ENCODE results near the gene A2M. TPM values are rescaled to one million over a fixed set of nuclear protein-coding genes. Genes with fewer than 3 reads are reported as not detected.

Gene A2M
- total and polyA plus RNA-seq, 2 of the 13 experiments (the other 11 are each of a cell fraction or from before 2014, with no cell fraction given) = 2,807 to 6,551 TPM

DNA sequence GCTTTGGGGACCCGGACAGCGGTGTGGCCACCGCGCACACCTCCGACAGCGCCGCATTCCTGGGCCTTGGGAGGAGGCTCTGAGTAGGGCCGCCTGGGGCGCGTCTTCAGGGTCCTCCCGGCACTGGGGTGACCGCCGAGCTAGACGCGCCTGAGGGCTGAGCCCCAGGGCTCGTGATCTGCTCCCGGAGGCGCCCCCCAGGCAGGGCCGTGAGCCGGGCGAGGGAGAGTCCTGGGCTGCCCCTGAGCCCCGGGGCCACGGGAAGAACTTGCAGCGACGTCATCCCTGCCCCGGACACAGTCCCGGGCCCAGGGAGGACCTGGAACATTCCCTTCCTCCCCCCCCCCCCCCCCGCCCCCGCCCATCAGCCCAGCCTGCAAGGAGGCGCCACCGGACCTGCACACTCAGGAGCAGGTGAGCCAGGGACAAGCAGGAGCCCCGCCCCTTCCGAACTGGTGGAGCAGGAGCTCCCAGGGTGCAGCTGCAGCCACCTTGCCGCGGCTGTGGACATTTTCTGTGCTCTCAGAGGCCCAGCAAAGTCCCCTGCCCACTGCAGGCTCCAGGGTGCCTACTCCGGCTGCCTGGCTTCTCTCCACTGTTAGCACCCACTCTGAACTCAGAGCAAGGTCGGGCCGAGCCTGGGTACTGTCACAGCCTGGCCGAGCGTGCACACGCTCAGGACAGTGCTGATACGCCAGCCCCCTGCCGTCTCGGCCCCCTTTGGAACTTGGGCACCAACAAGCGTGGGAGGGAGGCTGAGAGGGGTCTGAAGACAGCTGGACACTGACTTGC, 50.7 kb downstream of the A2M start (continued):
- TF ChIP-seq, protein P1, sequence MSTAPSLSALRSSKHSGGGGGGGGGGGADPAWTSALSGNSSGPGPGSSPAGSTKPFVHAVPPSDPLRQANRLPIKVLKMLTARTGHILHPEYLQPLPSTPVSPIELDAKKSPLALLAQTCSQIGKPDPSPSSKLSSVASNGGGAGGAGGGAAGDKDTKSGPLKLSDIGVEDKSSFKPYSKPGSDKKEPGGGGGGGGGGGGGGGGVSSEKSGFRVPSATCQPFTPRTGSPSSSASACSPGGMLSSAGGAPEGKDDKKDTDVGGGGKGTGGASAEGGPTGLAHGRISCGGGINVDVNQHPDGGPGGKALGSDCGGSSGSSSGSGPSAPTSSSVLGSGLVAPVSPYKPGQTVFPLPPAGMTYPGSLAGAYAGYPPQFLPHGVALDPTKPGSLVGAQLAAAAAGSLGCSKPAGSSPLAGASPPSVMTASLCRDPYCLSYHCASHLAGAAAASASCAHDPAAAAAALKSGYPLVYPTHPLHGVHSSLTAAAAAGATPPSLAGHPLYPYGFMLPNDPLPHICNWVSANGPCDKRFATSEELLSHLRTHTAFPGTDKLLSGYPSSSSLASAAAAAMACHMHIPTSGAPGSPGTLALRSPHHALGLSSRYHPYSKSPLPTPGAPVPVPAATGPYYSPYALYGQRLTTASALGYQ (CRISPR knock-in tag; IDR thresholded peaks at IDR 0.05) = 0 out of 2 replicates have a peak, but pooled peaks have one; percentile 24
- TF ChIP-seq, protein P2, sequence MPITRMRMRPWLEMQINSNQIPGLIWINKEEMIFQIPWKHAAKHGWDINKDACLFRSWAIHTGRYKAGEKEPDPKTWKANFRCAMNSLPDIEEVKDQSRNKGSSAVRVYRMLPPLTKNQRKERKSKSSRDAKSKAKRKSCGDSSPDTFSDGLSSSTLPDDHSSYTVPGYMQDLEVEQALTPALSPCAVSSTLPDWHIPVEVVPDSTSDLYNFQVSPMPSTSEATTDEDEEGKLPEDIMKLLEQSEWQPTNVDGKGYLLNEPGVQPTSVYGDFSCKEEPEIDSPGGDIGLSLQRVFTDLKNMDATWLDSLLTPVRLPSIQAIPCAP (CRISPR knock-in tag; IDR thresholded peaks at IDR 0.05; ENCODE audit: low read depth) = no peak
- no peak for TF ChIP-seq ZFP62 (CRISPR knock-in tag; IDR thresholded peaks at IDR 0.05)
- no peak; the same call in 1 of the 2 replicates for TF ChIP-seq ZSCAN21 (CRISPR knock-in tag; IDR thresholded peaks at IDR 0.05; ENCODE audit: borderline replicate concordance)
- no peak for TF ChIP-seq GFI1 (CRISPR knock-in tag; IDR thresholded peaks at IDR 0.05; ENCODE audit: borderline replicate concordance)
- no peak; the same call in 1 of the 2 replicates for TF ChIP-seq FOXK1 (CRISPR knock-in tag; IDR thresholded peaks at IDR 0.05; ENCODE audit: borderline replicate concordance, low read depth)
- TF ChIP-seq, protein P3, sequence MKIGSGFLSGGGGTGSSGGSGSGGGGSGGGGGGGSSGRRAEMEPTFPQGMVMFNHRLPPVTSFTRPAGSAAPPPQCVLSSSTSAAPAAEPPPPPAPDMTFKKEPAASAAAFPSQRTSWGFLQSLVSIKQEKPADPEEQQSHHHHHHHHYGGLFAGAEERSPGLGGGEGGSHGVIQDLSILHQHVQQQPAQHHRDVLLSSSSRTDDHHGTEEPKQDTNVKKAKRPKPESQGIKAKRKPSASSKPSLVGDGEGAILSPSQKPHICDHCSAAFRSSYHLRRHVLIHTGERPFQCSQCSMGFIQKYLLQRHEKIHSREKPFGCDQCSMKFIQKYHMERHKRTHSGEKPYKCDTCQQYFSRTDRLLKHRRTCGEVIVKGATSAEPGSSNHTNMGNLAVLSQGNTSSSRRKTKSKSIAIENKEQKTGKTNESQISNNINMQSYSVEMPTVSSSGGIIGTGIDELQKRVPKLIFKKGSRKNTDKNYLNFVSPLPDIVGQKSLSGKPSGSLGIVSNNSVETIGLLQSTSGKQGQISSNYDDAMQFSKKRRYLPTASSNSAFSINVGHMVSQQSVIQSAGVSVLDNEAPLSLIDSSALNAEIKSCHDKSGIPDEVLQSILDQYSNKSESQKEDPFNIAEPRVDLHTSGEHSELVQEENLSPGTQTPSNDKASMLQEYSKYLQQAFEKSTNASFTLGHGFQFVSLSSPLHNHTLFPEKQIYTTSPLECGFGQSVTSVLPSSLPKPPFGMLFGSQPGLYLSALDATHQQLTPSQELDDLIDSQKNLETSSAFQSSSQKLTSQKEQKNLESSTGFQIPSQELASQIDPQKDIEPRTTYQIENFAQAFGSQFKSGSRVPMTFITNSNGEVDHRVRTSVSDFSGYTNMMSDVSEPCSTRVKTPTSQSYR (CRISPR knock-in tag; IDR thresholded peaks at IDR 0.05; ENCODE audit: borderline replicate concordance) = no peak
- TF ChIP-seq SALL2 (CRISPR knock-in tag; IDR thresholded peaks at IDR 0.05) = peak; percentile 22
- no peak for TF ChIP-seq SMARCC2 (IDR thresholded peaks at IDR 0.05)
- no peak for TF ChIP-seq ZNF570 (CRISPR knock-in tag; IDR thresholded peaks at IDR 0.05; ENCODE audit: borderline replicate concordance)
- TF ChIP-seq, protein P4, sequence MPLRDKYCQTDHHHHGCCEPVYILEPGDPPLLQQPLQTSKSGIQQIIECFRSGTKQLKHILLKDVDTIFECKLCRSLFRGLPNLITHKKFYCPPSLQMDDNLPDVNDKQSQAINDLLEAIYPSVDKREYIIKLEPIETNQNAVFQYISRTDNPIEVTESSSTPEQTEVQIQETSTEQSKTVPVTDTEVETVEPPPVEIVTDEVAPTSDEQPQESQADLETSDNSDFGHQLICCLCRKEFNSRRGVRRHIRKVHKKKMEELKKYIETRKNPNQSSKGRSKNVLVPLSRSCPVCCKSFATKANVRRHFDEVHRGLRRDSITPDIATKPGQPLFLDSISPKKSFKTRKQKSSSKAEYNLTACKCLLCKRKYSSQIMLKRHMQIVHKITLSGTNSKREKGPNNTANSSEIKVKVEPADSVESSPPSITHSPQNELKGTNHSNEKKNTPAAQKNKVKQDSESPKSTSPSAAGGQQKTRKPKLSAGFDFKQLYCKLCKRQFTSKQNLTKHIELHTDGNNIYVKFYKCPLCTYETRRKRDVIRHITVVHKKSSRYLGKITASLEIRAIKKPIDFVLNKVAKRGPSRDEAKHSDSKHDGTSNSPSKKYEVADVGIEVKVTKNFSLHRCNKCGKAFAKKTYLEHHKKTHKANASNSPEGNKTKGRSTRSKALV (CRISPR knock-in tag; IDR thresholded peaks at IDR 0.05) = no peak
- TF ChIP-seq HIVEP1 (CRISPR knock-in tag; IDR thresholded peaks at IDR 0.05) = no peak; the same call in 1 of the 2 replicates
- 0 out of 2 replicates have a peak, but pooled peaks have one; percentile 18 for TF ChIP-seq ZFYVE20 (CRISPR knock-in tag; IDR thresholded peaks at IDR 0.05; ENCODE audit: borderline replicate concordance, low read depth)
- TF ChIP-seq ONECUT2 (CRISPR knock-in tag; IDR thresholded peaks at IDR 0.05) = no peak
- TF ChIP-seq JUNB (CRISPR knock-in tag; IDR thresholded peaks at IDR 0.05; ENCODE audit: borderline replicate concordance) = no peak
- TF ChIP-seq ZNF879 (CRISPR knock-in tag; IDR thresholded peaks at IDR 0.05) = no peak
- TF ChIP-seq ZNF749 (CRISPR knock-in tag; IDR thresholded peaks at IDR 0.05; ENCODE audit: borderline replicate concordance) = 0 out of 2 replicates have a peak, but pooled peaks have one; percentile 4
- peak; percentile 80; the same call in 1 of the 2 replicates for TF ChIP-seq PRMT3 (CRISPR knock-in tag; IDR thresholded peaks at IDR 0.05; ENCODE audit: borderline replicate concordance, low read depth)
- no peak for TF ChIP-seq ATF7 (IDR thresholded peaks at IDR 0.05)
- TF ChIP-seq ATF7 (CRISPR knock-in tag; IDR thresholded peaks at IDR 0.05) = no peak

Data from HepG2 (cell line).